GM12874 (cell line): ENCODE results near the gene NACC2.

Experiments
- CTCF ChIP-seq: IDR thresholded peaks from 2 replicates; pipeline ENCODE4 v1.5.1; 2011; ENCODE audit warnings: low read depth, mild to moderate bottlenecking, control low read depth, low read length, moderate library complexity; ENCODE audit not compliant: insufficient read depth

The NACC2 gene

GRCh38 chr9:135976531-135976930 lies 118.6 kb downstream of the NACC2 start:
- TF ChIP-seq CTCF = no peak

GRCh38 chr9:135975834-135976233 lies 119.3 kb downstream of the NACC2 start:
- TF ChIP-seq CTCF = no peak

- no peak for TF ChIP-seq CTCF
Observed at GRCh38 chr9:135974220-135974573, 120.9 kb downstream of the NACC2 start.

GRCh38 chr9:135973277-135974219 lies 121.5 kb downstream of the NACC2 start:
- TF ChIP-seq CTCF = no peak

- no peak for TF ChIP-seq CTCF
Observed at GRCh38 chr9:135971892-135972291, 123.2 kb downstream of the NACC2 start.

- TF ChIP-seq CTCF = no peak
Observed at GRCh38 chr9:135971111-135971766, 123.8 kb downstream of the NACC2 start.

- TF ChIP-seq CTCF = no peak
Observed at GRCh38 chr9:135970128-135970815, 124.8 kb downstream of the NACC2 start.
